Liver (tissue), 3 donors: ENCODE data around the gene NFIB.

Experiments
- ATF3 ChIP-seq: IDR thresholded peaks from 2 replicates; pipeline ENCODE4 v1.6.1; 2016; ENCODE audit warnings: antibody characterized with exemption
- CTCF ChIP-seq: fragments of 150-350 bp; IDR thresholded peaks from 2 replicates; pipeline ENCODE4 v1.5.1; 2017; ENCODE audit warnings: improper control_type of control experiment, low read depth, low read length; ENCODE audit not compliant: missing input control
- EGR1 ChIP-seq, 2 donors: IDR thresholded peaks; 2 replicates each; pipeline ENCODE4 v1.6.1; 2016 to 2018; ENCODE audit warnings: antibody characterized with exemption in 2 of 2, low read depth in 2 of 2
- GABPA ChIP-seq, 2 donors: IDR thresholded peaks in 1 of 2; conservative IDR thresholded peaks in 1 of 2; 2 replicates each; pipeline ENCODE4 v1.6.1; 2016; ENCODE audit warnings: antibody characterized with exemption in 2 of 2, mild to moderate bottlenecking in 1 of 2, moderate library complexity in 1 of 2
- JUND ChIP-seq, 2 donors: IDR thresholded peaks; 2 replicates each; pipeline ENCODE4 v1.6.1; 2016; ENCODE audit warnings: antibody characterized with exemption in 2 of 2
- RAD21 ChIP-seq, 2 donors: IDR thresholded peaks; 2 replicates each; pipeline ENCODE4 v1.6.1; 2016; ENCODE audit warnings: antibody characterized with exemption in 2 of 2, mild to moderate bottlenecking in 2 of 2
- REST ChIP-seq: IDR thresholded peaks from 2 replicates; pipeline ENCODE4 v1.6.1; 2016; ENCODE audit warnings: antibody characterized with exemption, mild to moderate bottlenecking
- SP1 ChIP-seq: IDR thresholded peaks from 2 replicates; pipeline ENCODE4 v1.6.1; 2018; ENCODE audit warnings: antibody characterized with exemption, mild to moderate bottlenecking
- YY1 ChIP-seq: IDR thresholded peaks from 2 replicates; pipeline ENCODE4 v1.6.1; 2016; ENCODE audit warnings: antibody characterized with exemption, mild to moderate bottlenecking
- donor health status: healthy.
- donor health status: healthy.

GRCh38 chr9:14288433-14288832 lies 25.5 kb downstream of the NFIB start:
- TF ChIP-seq CTCF: no peak
- TF ChIP-seq GABPA (IDR thresholded peaks at IDR 0.05 in 1 of 2, conservative IDR thresholded peaks at IDR 0.05 in 1 of 2): no peak
- TF ChIP-seq YY1: no peak
- TF ChIP-seq RAD21 (IDR thresholded peaks at IDR 0.05): no peak
- no peak for TF ChIP-seq SP1
- TF ChIP-seq JUND (IDR thresholded peaks at IDR 0.05): no peak
- no peak for TF ChIP-seq REST
- no peak for TF ChIP-seq EGR1 (IDR thresholded peaks at IDR 0.05; ENCODE audit: low read depth in 2 of 2)
- no peak for TF ChIP-seq ATF3
